SK-N-MC (cell line): ENCODE results near the gene PHACTR3.

Experiments
- EZH2 ChIP-seq: fragments of 200-600 bp; sonication (generic); IDR thresholded peaks from one replicate; pipeline ENCODE4 v1.6.1; 2017; ENCODE audit warnings: antibody characterized with exemption
- POLR2AphosphoS5 ChIP-seq: IDR thresholded peaks from 2 replicates; pipeline ENCODE4 v1.6.1; 2012; ENCODE audit warnings: mild to moderate bottlenecking, low read depth, low read length, borderline replicate concordance

DNA sequence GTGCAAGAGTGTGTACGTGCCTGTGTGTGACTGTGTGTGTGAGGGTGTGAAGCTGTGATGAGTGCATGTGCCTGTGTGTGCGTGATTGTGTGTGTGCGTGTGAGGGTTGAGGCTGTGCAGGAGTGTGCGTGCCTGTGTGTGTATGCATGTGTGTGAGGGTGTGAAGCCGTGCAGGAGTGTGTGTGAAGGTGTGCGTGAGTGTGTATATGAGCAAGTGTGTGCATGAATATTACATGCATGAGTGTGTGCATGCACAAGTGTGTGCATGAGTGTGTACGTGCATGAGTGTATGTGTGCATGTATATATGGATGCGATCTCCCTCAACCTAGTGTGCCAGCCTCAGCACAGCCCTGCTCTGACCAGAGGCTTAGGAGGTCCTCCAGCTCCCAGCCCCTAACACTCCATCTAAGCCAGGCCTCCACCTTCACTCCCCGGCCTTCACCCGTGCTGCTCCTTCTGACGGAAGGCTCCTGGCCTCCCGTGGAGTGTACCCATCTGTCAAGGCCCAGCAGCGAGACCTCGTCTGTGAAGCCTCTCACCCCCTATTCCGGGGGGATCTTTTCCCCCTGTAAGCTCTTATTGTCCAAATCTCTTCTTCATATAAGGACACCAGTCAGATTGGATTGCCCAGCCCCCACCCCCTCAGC lies 19.9 kb upstream of the PHACTR3 start:
- TF ChIP-seq EZH2 (no peak), POLR2AphosphoS5 (no peak)
